M059J (cell line): ENCODE results near the gene TIRAP. TPM values are rescaled to one million over a fixed set of nuclear protein-coding genes. Genes with fewer than 3 reads are reported as not detected.

Source experiments
- DNase-seq: peaks from one replicate; pipeline ENCODE4 v3.0.0-alpha.2; 2012; ENCODE audit warnings: low read depth
- total RNA-seq: library from RNA; depleted of rRNA; stranded (reverse); fragments of >200 nt; shearing (Covaris generic); gene quantifications from 2 replicates; pipeline ENCODE4 v1.2.3, GENCODE V29; 2014; rRNA removed

The TIRAP gene
- total RNA-seq, 1 experiment from 2014 or later: 8.1 TPM

- peak; percentile 96 for DNase-seq
Observed at GRCh38 chr11:126341760-126342161, 58.9 kb downstream of the TIRAP start.

GRCh38 chr11:126343051-126343450 is 60.2 kb downstream of the TIRAP start:
- DNase-seq: no peak

Other genes with a start within 250 kb of the TIRAP start
- gene CDON, start 220.2 kb upstream of the TIRAP start, total RNA-seq: 8.1 and 24.2 TPM in 2 replicates
- gene RPUSD4, start 71.4 kb upstream of the TIRAP start, total RNA-seq: 12.0 and 25.9 TPM in 2 replicates
- 27.3 and 28.3 TPM in 2 replicates for gene FAM118B, start 71.3 kb upstream of the TIRAP start, total RNA-seq
- gene SRPRA, start 14.2 kb upstream of the TIRAP start, total RNA-seq: 164 and 167 TPM in 2 replicates
- 37.6 and 49.8 TPM in 2 replicates for gene FOXRED1, start 13.9 kb upstream of the TIRAP start, total RNA-seq
- 20.0 and 27.8 TPM in 2 replicates for gene DCPS, start 21.0 kb downstream of the TIRAP start, total RNA-seq
- gene ST3GAL4, start 72.6 kb downstream of the TIRAP start, total RNA-seq: 49.2 and 50.6 TPM in 2 replicates